ENCODE data around the gene FRRS1L.
"Not testable (repeated sequence)": the region's sequence is repeated elsewhere in the genome, so short reads cannot be mapped to it uniquely, and the experiment has no call there.

FRRS1L gene

DNA sequence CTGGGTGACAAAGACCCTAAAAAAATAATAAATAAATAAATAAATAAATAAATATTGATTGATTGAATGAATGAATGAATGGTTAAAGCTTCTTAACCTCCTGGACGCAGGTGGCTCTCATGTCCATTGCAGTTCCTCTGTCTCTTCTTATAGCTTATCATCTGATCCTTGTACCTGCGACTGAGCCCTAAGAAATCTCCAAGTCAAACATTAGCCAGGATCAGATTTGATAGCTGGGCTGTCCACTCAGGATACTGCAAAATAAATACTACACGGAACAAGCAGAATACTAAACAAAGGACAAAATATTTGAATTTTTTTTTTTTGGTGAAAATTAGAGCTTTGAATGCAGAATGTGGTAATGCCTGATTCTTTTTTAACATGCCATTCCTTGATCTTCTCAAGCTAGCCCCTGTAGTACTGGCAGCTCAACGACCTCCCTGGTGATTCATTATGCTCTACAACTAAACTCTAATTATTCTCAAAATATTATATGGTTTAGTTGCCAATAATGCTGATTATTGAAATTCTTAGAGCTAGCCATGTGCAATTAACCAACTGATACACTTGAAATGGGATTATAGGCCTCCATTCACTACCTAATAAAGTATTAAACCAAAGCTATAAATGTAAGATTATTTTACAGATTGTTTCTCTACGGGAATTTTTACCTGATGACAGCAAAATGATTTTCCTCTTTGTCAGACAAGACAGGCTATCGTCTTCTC, 37.4 kb downstream of the FRRS1L start:
- no peak for DNase-seq

DNA sequence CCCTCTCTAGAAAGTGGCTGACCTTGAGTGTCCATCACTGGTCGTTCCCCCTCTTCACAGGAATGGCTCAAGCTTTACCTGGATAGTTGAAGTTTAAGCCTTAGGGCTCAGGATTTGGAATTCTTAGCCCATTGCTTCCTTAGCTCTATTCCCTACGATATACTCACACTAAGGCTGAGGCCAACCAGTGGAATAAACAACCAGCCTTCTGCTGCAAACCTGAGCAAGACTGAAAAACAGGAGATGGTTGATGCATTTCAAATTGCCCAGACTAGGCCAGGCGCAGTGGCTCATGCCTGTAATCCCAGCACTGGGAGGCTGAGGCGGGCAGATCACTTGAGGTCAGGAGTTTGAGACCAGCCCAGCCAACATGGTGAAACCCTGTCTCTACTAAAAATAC, 40.4 kb downstream of the FRRS1L start:
- DNase-seq: not testable (repeated sequence)

- no peak for DNase-seq
These were observed 42.9 kb downstream of the FRRS1L start for GRCh38 chr9:109124121-109124520.

GRCh38 chr9:109122726-109123621, 44.1 kb downstream of the FRRS1L start:
- DNase-seq: no peak

DNA sequence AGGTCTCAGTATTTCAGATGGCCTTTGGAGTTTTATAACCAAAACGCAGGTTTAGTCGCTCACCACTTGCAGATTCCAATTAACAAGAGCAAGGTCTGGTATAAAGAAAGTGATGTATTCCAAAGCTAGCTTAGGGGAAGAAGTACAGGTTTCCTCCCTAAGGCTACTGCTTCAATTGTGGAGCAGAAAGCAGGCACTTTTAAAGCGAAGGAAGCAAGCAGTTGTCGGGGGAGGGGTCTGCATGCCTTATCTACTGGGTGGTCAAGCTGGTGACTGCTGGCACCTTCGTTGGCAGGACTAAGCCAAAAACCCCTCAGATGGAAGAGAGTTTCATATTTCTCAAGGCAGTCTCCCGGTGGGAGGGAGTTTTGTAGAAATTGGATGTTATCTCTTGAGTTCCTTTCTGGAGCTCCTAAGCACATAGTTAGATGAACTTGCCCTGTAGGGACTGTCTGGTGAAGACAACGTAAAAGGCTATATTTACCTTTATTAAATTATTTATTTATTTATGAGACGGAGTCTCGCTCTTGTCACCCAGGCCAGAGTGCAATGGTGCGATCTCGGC, 45.7 kb downstream of the FRRS1L start:
- DNase-seq: no peak

GRCh38 chr9:109120204-109120789, 46.8 kb downstream of the FRRS1L start:
- DNase-seq: no peak

DNA sequence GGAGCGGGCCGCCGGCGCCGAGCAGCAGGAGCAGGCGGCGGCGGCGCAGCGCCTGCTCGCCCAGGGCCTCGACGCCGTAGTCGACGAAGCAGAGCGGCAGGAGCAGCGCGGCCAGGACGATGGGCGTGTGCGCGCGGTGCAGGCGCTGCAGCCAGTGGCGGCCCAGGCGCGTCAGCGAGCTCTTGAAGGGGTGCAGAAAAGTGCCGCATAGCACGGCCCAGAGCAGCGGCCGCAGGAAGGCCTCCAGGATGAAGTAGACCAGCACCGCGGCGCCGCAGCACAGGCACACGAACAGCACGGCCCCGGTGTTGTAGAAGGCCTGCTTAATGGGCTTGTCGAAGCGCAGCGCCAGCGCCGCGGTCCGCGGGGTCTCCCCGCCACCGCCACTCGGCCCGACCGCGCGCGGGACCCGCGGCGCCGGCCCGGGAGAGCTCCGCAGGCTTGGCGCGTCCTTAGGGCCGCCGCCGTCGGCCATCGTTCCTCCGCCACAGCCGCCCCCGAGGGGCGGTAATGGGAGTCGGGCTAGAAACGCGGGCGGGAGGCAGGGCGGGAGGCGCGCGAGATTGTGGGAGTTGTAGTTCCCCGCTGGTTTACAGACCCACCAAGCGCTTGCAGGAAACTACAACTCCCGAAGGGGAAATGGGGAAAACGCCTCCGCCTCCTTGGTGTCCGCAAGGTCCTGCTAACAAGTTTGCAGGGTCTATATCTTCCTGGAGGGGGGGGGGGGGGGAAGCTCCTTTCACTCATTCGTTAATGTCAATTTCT, 47.4 kb downstream of the FRRS1L start, which contains the start of gene TMEM245:
Gene TMEM245, minus strand, starts transcription at position 509 of the 765 bp plus-strand sequence. Its CDS starts 34 bp downstream, at position 475.
- DNase-seq: peak; percentile 95

DNA sequence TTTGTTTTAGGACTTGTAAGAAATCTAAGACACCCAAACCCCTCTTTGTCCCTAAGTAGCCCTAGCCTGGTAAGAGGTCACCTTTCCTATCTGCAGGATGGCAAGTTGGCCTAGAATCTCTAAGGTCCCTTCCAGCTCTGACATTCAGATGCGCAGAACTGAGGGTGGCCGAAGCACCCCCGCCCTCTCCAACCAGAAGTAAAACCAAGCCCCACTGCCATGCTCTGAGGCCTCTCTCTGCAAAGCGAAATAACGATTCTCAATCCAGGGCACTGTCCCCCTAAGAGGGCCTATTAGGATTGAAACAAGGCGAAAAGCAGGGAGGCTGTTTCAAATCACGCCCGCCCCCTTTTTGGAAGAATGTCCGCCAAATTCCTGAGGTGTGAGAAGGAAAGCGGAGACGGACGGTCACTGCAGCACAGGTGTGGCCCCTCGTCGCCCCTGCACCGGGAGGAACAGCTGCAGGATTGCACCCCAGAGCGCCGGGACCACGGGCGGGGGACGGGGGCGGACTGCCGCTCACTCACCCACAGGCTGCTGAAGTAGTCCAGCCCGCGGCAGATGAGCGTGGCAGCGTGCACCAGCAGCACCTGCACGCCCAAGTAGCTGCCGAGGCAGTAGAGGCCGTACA, 48.1 kb downstream of the FRRS1L start:
- DNase-seq: no peak

DNA sequence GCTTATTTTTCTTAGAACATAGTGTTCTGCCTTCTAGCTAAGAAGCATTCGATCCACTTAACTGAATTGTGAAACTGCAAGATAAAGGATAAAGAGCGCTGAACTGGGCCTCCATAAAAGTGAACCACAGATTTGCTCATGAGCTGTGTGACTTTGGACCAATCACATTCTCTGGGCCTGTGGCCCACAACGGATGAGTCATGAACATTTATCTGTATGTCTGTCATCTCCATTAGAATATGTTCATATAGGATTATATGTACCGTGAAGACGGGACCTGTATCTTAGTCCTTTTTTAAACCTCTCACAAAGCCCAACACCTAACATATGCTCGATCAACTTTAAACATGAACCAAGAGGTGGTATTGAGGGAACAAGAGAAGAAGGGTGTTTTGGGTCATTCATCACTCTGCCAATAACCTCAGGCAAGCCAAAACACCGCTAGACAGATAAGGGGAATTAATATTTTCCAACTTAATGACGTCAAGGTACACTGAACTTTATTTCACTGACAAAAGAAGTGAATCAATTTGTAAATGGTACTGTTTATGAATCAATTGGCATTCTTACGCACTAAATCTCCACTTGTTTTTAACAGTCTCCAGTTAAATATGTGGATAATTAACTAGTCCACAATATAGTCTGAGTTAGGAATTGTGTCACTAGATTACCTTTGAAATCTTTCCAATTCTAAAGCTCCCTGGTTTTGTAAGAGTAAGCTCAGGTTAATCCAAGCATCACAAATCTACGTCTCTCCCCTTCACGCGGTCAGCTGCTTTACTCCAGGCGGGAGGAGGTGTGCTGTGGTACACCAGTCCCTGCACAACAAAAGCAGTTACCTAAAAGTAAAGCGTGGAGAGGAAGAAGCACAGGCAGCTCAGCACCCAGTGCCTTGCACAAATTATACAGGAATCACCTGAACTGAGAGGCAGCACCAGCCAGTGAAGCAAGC, 48.9 kb downstream of the FRRS1L start:
- DNase-seq: no peak

- DNase-seq: no peak
These were observed 51.0 kb downstream of the FRRS1L start for GRCh38 chr9:109115931-109116526.

- DNase-seq: no peak
These were observed 52.4 kb downstream of the FRRS1L start for GRCh38 chr9:109114670-109115069.

- no peak for DNase-seq
These were observed 53.0 kb downstream of the FRRS1L start for GRCh38 chr9:109113892-109114609.

- no peak for DNase-seq
These were observed 53.8 kb downstream of the FRRS1L start for GRCh38 chr9:109113254-109113653.

DNA sequence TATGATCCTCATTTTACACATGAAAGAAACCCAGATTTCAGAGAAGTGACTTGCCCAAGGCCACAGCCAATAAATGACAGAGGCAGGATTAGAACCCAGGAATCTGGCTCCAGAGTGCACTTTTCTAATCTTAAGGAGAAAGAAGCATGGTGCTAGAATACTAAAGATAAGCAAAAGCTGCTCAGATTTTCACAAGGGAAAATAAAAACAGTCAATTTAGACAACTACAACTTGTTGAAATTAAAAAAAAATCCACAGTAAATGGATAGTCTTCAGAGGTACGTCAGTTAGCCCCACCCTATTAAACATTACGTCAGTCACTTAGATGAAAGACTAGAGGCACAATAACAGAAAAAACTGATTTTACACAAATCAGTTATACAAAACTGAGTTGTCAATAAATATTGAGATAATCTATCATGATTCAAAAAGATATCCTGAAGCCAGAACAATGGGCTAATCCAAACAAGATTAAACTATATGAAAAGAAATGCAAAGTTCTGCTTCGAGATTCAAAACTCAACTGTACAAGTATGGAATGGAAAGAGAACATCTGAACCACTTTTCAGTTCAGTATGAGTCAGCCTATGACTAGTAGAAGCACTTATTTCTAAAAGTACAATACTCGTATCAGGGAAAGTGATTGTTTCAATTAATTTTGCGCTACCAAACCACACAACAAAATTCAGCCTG, 56.6 kb downstream of the FRRS1L start:
- DNase-seq: no peak

- no peak for DNase-seq
These were observed 57.1 kb downstream of the FRRS1L start for GRCh38 chr9:109109967-109110328.

DNA sequence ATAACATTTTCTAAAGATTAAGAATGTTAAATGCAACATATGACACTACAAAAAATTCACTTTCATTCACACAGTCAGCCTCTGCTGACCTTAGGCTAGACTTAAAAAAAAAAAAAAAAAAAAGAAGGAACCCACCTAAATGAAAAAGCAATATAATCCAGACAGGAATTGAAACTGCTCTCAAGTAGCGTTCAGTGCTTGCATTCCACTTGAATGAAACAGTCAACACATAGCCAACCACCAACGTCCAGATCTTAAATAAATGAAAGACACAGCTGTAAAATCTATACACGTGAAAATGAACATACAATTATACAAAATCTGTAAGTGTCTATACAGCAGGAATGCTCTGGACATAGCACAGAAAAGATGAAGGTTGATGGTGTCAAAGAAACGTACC, 58.7 kb downstream of the FRRS1L start:
- DNase-seq: no peak

- DNase-seq: no peak
These were observed 59.4 kb downstream of the FRRS1L start for GRCh38 chr9:109107402-109108240.

GRCh38 chr9:109101810-109102209, 65.2 kb downstream of the FRRS1L start:
- DNase-seq: no peak

Data from SHP77 treated with DMSO at 0.1 percent for 48 hours (cell line).